Ishikawa (cell line): ENCODE measurements around the gene EPHA3.

Source experiments
- CEBPB ChIP-seq: IDR thresholded peaks from 2 replicates; pipeline ENCODE4 v1.6.1; 2012
- CREB1 ChIP-seq: IDR thresholded peaks from 2 replicates; pipeline ENCODE4 v1.6.1; 2012; ENCODE audit warnings: low read depth
- EGR1 ChIP-seq: IDR thresholded peaks from 2 replicates; pipeline ENCODE4 v1.6.1; 2012
- EP300 ChIP-seq: IDR thresholded peaks from 2 replicates; pipeline ENCODE4 v1.6.1; 2012; ENCODE audit warnings: borderline replicate concordance
- FOXM1 ChIP-seq: IDR thresholded peaks from 2 replicates; pipeline ENCODE4 v1.6.1; 2012; ENCODE audit warnings: low read depth, borderline replicate concordance
- MAX ChIP-seq: IDR thresholded peaks from 2 replicates; pipeline ENCODE4 v1.6.1; 2012
- NFIC ChIP-seq: IDR thresholded peaks from 2 replicates; pipeline ENCODE4 v1.6.1; 2012
- RAD21 ChIP-seq: IDR thresholded peaks from 2 replicates; pipeline ENCODE4 v1.6.1; 2012; ENCODE audit warnings: low read depth
- TAF1 ChIP-seq: IDR thresholded peaks from 2 replicates; pipeline ENCODE4 v1.6.1; 2012; ENCODE audit warnings: low read depth, mild to moderate bottlenecking
- TCF12 ChIP-seq: IDR thresholded peaks from 2 replicates; pipeline ENCODE4 v1.6.1; 2012; ENCODE audit warnings: low read depth
- TEAD4 ChIP-seq: IDR thresholded peaks from 2 replicates; pipeline ENCODE4 v1.6.1; 2012
- USF1 ChIP-seq: IDR thresholded peaks from 2 replicates; pipeline ENCODE4 v1.6.1; 2012
- YY1 ChIP-seq: IDR thresholded peaks from 2 replicates; pipeline ENCODE4 v1.6.1; 2012; ENCODE audit warnings: low read depth
- ZBTB7A ChIP-seq: IDR thresholded peaks from 2 replicates; pipeline ENCODE4 v1.6.1; 2012; ENCODE audit warnings: low read depth
- TF ChIP-seq, protein P1 (sequence below): IDR thresholded peaks from 2 replicates; pipeline ENCODE4 v1.6.1; 2012; ENCODE audit warnings: low read depth, mild to moderate bottlenecking

Gene EPHA3

DNA sequence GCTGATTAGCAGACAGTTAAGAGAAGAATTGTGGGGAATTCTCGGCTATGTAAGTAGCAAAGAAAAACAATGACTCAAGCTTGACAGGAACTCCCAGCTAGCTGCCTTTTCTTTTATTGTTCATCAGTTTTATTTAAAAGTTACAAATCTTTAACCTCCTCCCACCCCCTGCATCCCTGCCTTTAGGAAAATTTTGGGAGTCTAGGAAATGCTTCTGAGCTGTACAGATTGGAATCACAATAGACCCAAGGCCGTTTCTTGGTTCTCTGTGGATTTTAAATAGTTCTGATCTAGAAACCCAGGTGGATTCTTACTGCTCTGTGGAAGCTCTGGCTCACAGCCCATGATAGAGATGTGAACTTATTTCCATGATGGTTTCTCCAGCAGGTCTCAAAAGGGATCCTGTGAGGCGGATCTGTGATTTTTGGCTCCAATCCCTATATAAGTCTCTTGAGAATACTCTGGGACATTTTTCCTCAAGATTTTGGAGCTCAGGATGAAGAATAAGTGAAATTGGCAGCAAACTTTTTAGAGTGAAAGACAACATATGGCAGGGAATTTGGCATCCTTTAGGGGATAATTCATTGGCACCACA is 312.3 kb downstream of the EPHA3 start:
- TF ChIP-seq EGR1 (no peak), YY1 (no peak), ZBTB7A (no peak), CREB1 (no peak), MAX (no peak), TEAD4 (no peak), NFIC (no peak), RAD21 (no peak), EP300 (no peak), USF1 (no peak), TAF1 (no peak), CEBPB (no peak), TCF12 (no peak), FOXM1 (no peak)
- TF ChIP-seq, protein P1, sequence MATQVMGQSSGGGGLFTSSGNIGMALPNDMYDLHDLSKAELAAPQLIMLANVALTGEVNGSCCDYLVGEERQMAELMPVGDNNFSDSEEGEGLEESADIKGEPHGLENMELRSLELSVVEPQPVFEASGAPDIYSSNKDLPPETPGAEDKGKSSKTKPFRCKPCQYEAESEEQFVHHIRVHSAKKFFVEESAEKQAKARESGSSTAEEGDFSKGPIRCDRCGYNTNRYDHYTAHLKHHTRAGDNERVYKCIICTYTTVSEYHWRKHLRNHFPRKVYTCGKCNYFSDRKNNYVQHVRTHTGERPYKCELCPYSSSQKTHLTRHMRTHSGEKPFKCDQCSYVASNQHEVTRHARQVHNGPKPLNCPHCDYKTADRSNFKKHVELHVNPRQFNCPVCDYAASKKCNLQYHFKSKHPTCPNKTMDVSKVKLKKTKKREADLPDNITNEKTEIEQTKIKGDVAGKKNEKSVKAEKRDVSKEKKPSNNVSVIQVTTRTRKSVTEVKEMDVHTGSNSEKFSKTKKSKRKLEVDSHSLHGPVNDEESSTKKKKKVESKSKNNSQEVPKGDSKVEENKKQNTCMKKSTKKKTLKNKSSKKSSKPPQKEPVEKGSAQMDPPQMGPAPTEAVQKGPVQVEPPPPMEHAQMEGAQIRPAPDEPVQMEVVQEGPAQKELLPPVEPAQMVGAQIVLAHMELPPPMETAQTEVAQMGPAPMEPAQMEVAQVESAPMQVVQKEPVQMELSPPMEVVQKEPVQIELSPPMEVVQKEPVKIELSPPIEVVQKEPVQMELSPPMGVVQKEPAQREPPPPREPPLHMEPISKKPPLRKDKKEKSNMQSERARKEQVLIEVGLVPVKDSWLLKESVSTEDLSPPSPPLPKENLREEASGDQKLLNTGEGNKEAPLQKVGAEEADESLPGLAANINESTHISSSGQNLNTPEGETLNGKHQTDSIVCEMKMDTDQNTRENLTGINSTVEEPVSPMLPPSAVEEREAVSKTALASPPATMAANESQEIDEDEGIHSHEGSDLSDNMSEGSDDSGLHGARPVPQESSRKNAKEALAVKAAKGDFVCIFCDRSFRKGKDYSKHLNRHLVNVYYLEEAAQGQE = no peak

GRCh38 chr3:89426060-89426459 is 318.6 kb downstream of the EPHA3 start:
- TF ChIP-seq FOXM1 (no peak), CEBPB (no peak), MAX (no peak), TCF12 (no peak), ZBTB7A (no peak), NFIC (no peak), TEAD4 (no peak), EP300 (no peak), TAF1 (no peak), EGR1 (no peak)
- TF ChIP-seq, protein P1 = no peak

- TF ChIP-seq CEBPB (no peak), RAD21 (no peak), EP300 (no peak), EGR1 (no peak), TEAD4 (no peak), NFIC (no peak), TAF1 (no peak), CREB1 (no peak), USF1 (no peak), ZBTB7A (no peak), YY1 (no peak), TCF12 (no peak), MAX (no peak)
Observed at GRCh38 chr3:89434621-89435380, 327.4 kb downstream of the EPHA3 start.

DNA sequence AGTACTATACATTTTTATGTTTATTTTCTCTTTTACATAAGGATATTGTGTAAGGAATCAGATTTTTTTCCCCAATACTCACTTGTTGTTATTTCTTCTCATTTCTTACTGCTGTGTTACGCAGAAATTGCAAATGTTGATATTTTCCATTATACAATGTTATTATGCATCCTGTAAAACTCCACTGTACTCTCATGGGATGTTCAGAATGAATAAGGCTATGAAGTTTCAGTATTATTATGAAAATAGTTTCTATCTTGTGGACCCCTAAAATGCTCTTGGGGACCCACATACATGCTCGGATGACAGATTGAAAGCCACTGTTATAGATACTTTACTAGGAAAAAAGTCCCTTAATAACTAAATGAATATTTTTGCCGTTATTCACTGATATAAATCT is 329.4 kb downstream of the EPHA3 start:
- no peak for TF ChIP-seq CEBPB
- no peak for TF ChIP-seq EP300
- no peak for TF ChIP-seq TEAD4
- no peak for TF ChIP-seq EGR1
- TF ChIP-seq USF1 = no peak
- no peak for TF ChIP-seq TAF1
- TF ChIP-seq RAD21 = no peak
- TF ChIP-seq, protein P1 = no peak
- no peak for TF ChIP-seq YY1
- no peak for TF ChIP-seq TCF12
- TF ChIP-seq MAX = no peak
- no peak for TF ChIP-seq NFIC
- TF ChIP-seq ZBTB7A = no peak
- no peak for TF ChIP-seq CREB1
- no peak for TF ChIP-seq FOXM1
